Kidney epithelial cell (primary cell): ENCODE measurements around the gene DOCK3. TPM values are rescaled to one million over a fixed set of nuclear protein-coding genes. Genes with fewer than 3 reads are reported as not detected.
"Not testable (repeated sequence)": the region's sequence is repeated elsewhere in the genome, so short reads cannot be mapped to it uniquely, and the experiment has no call there.

Experiments used
- DNase-seq: peaks from one replicate; pipeline ENCODE4 v3.0.0-alpha.2; 2010; ENCODE audit warnings: low read depth
- H3K27me3 ChIP-seq: 2 replicates; pipeline ENCODE4 v1.6.0; 2011; ENCODE audit warnings: low read length; ENCODE audit not compliant: control insufficient read depth, insufficient read depth
- H3K36me3 ChIP-seq: 2 replicates; pipeline ENCODE4 v1.5.1; 2011; ENCODE audit warnings: low read length; ENCODE audit not compliant: control insufficient read depth, insufficient read depth
- H3K4me3 ChIP-seq: 2 replicates; pipeline ENCODE4 v1.5.1; 2011; ENCODE audit warnings: low read depth, mild to moderate bottlenecking, control low read depth, low read length
- total RNA-seq: library from RNA; depleted of rRNA; stranded (reverse); fragments of >200 nt; gene quantifications from 2 replicates; pipeline ENCODE4 v1.2.3, GENCODE V29; 2015
- TF ChIP-seq, protein P1 (sequence below): IDR thresholded peaks from 2 replicates; pipeline ENCODE4 v1.5.1; 2011; ENCODE audit warnings: mild to moderate bottlenecking, moderate library complexity, low read length, control low read depth, inconsistent platforms; ENCODE audit not compliant: insufficient read depth, poor library complexity, severe bottlenecking

DOCK3 gene
- total RNA-seq, 1 donor from 2014 or later = 1.7 TPM

DNA sequence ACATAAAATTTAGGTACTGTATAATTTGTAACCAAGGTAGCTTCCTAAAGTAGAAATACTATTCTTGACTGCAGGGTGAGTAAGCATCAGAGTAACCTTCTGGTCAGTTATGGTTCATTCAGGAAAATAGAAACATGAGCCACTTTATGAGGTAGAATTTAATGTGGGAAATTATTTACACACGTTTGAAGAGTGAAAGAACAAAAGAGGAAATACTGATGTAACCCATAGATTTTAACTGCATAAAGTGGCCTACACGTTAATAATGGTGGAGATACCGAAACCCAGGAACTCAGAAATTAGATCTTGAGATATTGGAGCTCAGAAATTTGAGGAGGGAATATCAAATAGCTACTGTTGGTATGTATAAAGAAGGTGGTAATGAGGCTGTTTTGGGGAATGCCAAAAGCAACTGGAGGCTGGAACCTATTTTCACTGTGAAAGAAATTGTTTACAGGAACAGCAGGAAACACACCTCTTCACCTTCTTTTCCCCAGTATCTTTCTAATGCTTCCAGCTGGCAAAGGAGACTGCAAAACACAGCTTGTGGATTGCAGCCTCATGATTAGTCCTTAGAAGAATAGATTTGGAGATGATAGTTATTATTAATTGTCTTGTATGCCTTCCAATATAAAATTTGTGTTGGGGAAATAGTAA, 216.1 kb downstream of the DOCK3 start:
- TF ChIP-seq, protein P1, sequence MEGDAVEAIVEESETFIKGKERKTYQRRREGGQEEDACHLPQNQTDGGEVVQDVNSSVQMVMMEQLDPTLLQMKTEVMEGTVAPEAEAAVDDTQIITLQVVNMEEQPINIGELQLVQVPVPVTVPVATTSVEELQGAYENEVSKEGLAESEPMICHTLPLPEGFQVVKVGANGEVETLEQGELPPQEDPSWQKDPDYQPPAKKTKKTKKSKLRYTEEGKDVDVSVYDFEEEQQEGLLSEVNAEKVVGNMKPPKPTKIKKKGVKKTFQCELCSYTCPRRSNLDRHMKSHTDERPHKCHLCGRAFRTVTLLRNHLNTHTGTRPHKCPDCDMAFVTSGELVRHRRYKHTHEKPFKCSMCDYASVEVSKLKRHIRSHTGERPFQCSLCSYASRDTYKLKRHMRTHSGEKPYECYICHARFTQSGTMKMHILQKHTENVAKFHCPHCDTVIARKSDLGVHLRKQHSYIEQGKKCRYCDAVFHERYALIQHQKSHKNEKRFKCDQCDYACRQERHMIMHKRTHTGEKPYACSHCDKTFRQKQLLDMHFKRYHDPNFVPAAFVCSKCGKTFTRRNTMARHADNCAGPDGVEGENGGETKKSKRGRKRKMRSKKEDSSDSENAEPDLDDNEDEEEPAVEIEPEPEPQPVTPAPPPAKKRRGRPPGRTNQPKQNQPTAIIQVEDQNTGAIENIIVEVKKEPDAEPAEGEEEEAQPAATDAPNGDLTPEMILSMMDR = no peak
- Histone ChIP-seq H3K27me3 (no peaks in the 10 kb centered on the region), H3K36me3 (no peaks in the 10 kb centered on the region), H3K4me3 (no peak overlapping the region)
- no peak for DNase-seq

DNA sequence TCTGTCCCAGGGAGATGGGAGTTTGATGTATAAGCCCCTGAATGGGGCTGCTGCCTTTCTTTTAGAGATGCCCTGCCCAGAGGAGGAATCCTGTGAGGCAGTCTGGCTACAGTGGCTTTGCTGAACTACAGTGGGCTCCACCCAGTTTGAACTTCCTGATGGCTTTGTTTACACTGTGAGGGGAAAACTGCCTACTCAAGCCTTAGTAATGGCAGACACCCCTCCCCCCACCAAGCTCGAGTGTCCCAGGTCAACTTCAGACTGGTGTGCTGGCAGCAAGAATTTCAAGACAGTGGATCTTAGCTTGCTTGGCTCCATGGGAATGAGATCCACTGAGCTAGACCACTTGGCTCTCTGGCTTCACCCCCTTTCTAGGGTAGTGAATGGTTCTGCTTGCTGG, 226.4 kb downstream of the DOCK3 start:
- H3K4me3 ChIP-seq, H3K36me3 ChIP-seq, H3K27me3 ChIP-seq, DNase-seq: not testable (repeated sequence)

DNA sequence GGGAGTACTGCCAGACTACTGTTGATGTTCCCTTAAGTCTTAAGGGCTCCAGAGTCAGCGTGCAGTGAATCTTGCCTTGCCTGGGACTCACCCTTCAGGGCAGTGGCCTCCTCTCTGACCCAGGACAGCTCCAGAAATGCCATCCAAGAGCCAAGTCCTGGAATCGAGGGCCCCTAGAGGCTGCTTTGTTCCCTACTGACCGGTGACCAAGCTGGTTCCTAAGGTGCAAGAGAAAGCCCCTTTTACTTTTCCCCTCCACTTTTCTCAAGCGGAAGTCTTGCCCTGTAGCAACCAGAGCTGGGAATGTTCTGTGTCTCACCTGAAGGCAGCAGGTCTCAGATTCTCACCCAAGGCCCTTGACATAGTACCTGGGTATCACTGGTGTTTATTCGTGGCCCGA, 238.0 kb downstream of the DOCK3 start:
- TF ChIP-seq, protein P1 = no peak
- H3K4me3 ChIP-seq = no peak overlapping the region
- no peaks in the 10 kb centered on the region for H3K36me3 ChIP-seq
- no peak for DNase-seq
- no peaks in the 10 kb centered on the region for H3K27me3 ChIP-seq

DNA sequence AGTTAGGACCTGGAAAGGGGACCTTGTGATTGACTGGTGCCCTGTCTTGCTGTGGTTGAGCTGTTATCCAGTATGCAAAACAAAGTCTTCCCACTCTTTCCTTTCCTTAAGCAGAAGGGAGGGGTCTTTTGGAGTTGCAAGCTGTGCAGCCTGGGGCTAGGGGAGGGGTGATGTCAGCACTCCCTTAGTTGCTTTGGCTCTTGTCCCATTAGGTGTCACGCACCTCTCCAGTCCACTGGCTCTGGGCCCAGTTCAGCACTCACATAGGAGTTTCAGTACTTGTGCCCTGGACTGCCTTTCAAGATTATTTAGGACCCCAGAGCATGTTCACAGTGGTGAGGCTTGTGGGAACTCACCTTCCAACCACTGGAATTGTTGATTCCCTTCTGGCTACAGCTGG, 238.5 kb downstream of the DOCK3 start:
- Histone ChIP-seq H3K36me3 (no peaks in the 10 kb centered on the region), H3K27me3 (no peaks in the 10 kb centered on the region), H3K4me3 (no peak overlapping the region)
- TF ChIP-seq, protein P1 = no peak
- no peak for DNase-seq

DNA sequence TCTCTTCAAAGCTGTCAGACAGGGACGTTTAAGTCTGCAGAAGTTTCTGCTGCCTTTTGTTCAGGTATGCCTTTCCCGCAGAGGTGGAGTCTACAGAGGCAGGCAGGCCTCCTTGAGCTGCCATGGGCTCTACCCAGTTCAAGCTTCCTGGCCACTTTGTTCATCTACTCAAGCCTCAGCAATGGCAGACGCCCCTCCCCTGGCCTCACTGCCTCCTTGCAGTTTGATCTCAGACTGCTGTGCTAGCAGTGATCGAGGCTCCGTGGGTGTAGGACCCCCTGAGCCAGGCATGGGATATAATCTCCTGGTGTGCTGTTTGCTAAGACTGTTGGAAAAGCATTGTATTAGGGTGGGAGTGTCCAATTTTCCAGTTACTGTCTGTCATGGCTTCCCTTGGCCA, 247.3 kb downstream of the DOCK3 start:
- H3K4me3 ChIP-seq, H3K36me3 ChIP-seq, H3K27me3 ChIP-seq: not testable (repeated sequence)

DNA sequence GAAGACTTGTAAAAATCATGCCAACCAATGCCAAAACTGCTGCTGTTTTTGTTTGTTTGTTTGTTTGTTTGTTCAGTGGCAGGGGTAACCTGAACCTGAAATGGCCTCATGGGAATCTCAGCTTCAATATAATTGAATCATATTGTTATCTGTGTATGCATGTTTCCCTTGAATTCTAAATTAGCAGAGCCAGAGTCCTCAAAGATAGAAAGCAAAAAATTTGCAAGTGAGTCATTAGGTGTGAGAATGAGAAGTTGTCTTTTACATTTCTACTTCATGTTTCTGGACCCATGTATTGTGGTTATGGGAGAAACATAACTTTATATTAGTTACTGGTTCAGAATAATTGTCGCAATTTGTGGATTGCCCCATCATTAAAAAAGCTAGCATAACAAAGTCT, 249.2 kb downstream of the DOCK3 start:
- Histone ChIP-seq H3K36me3 (no peaks in the 10 kb centered on the region), H3K27me3 (no peaks in the 10 kb centered on the region), H3K4me3 (no peak overlapping the region)
- DNase-seq = no peak
- TF ChIP-seq, protein P1 = no peak

More for the DNA sequence above, 247.3 kb downstream of the DOCK3 start:
- DNase-seq = not testable (repeated sequence)

DNA sequence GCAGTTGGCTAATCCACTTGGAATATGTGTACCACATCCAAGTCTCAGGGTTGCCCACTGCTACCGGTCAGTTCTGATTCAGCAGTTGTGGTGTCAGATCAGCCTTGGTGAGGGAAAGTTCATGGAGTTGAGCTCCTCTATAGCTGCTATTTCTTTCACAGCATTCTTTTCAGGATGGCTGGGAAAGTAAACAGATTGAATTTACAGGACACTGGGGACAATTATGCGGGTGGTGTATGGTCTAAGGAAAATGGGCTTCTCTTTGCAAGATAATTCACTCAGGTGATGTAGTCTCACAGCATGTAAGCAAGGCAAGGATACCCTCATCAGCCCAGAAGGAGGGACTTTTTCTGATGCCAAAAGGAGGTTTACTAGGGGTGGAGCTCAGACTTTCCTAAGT, 249.9 kb downstream of the DOCK3 start:
- Histone ChIP-seq H3K4me3 (no peak overlapping the region), H3K36me3 (no peaks in the 10 kb centered on the region), H3K27me3 (no peaks in the 10 kb centered on the region)
- DNase-seq = no peak
- TF ChIP-seq, protein P1 = no peak
